CD4-positive, alpha-beta T cell treated with Interleukin-2 at 100 ng/mL for 4 hours (primary cell): Measurements from ENCODE around the gene LRRC28.
"Not testable (repeated sequence)": the region's sequence is repeated elsewhere in the genome, so short reads cannot be mapped to it uniquely, and the experiment has no call there.

ENCODE experiments used
- DNase-seq: peaks from one replicate; pipeline ENCODE4 v3.0.0-alpha.2; 2020; ENCODE audit warnings: low spot score

Gene LRRC28

GRCh38 chr15:99396375-99396774 is 145.1 kb downstream of the LRRC28 start:
- DNase-seq: no peak

GRCh38 chr15:99399061-99399460 is 147.8 kb downstream of the LRRC28 start:
- DNase-seq: no peak

GRCh38 chr15:99399618-99400017 is 148.3 kb downstream of the LRRC28 start:
- DNase-seq: no peak

GRCh38 chr15:99401216-99401615 is 149.9 kb downstream of the LRRC28 start:
- not testable (repeated sequence) for DNase-seq

GRCh38 chr15:99402014-99402729 is 150.9 kb downstream of the LRRC28 start:
- no peak for DNase-seq

- no peak for DNase-seq
Measured at GRCh38 chr15:99403597-99403996, 152.3 kb downstream of the LRRC28 start.

GRCh38 chr15:99404454-99404853 is 153.2 kb downstream of the LRRC28 start:
- DNase-seq: no peak

- DNase-seq: no peak
Measured at GRCh38 chr15:99406120-99406519, 154.8 kb downstream of the LRRC28 start.

- no peak for DNase-seq
Measured at GRCh38 chr15:99406716-99407487, 155.6 kb downstream of the LRRC28 start.

- DNase-seq: no peak
Measured at GRCh38 chr15:99407716-99408115, 156.4 kb downstream of the LRRC28 start.

- no peak for DNase-seq
Measured at GRCh38 chr15:99408236-99409096, 157.2 kb downstream of the LRRC28 start.

GRCh38 chr15:99409097-99409473 is 157.8 kb downstream of the LRRC28 start:
- peak; percentile 44 for DNase-seq

- DNase-seq: no peak
Measured at GRCh38 chr15:99409560-99409959, 158.3 kb downstream of the LRRC28 start.

GRCh38 chr15:99410477-99410876 is 159.2 kb downstream of the LRRC28 start:
- DNase-seq: no peak

- no peak for DNase-seq
Measured at GRCh38 chr15:99411234-99411633, 160.0 kb downstream of the LRRC28 start.

GRCh38 chr15:99412082-99412481 is 160.8 kb downstream of the LRRC28 start:
- DNase-seq: no peak

GRCh38 chr15:99412626-99413025 is 161.3 kb downstream of the LRRC28 start:
- DNase-seq: no peak

- DNase-seq: no peak
Measured at GRCh38 chr15:99413955-99414754, 162.9 kb downstream of the LRRC28 start.

- DNase-seq: no peak
Measured at GRCh38 chr15:99414755-99415731, 163.8 kb downstream of the LRRC28 start.
